GM12878 (cell line): ENCODE results near the gene SLC22A12.

ENCODE experiments used
- CBFB ChIP-seq: IDR thresholded peaks from 2 replicates; pipeline ENCODE4 v1.6.1; 2016; ENCODE audit warnings: antibody characterized with exemption, low read depth
- EZH2 ChIP-seq: IDR thresholded peaks from 2 replicates; pipeline ENCODE4 v1.6.1; 2012; ENCODE audit warnings: low read depth, mild to moderate bottlenecking, control low read depth, inconsistent platforms, low read length, borderline replicate concordance; ENCODE audit not compliant: control insufficient read depth
- TBL1XR1 ChIP-seq: IDR thresholded peaks from 2 replicates; pipeline ENCODE4 v1.6.1; 2012; ENCODE audit warnings: low read depth, low read length, improper control_type of control experiment
- ZBED1 ChIP-seq: IDR thresholded peaks from 2 replicates; pipeline ENCODE4 v1.6.1; 2016; ENCODE audit warnings: borderline replicate concordance
- TF ChIP-seq, protein P1 (sequence below): IDR thresholded peaks from 2 replicates; pipeline ENCODE4 v1.6.1; 2011; ENCODE audit warnings: low read depth, low read length, improper control_type of control experiment, borderline replicate concordance
- TF ChIP-seq, protein P2 (sequence below): IDR thresholded peaks from 2 replicates; pipeline ENCODE4 v1.6.1; 2012; ENCODE audit warnings: low read length, inconsistent platforms
- TF ChIP-seq, protein P3 (sequence below): IDR thresholded peaks from 2 replicates; pipeline ENCODE4 v1.6.1; 2012; ENCODE audit warnings: low read depth, low read length, improper control_type of control experiment
- TF ChIP-seq, protein P4 (sequence below): fragments of 450-650 bp; conservative IDR thresholded peaks from 2 replicates; pipeline ENCODE4 v1.6.1; 2017; ENCODE audit warnings: mild to moderate bottlenecking, moderate library complexity

DNA sequence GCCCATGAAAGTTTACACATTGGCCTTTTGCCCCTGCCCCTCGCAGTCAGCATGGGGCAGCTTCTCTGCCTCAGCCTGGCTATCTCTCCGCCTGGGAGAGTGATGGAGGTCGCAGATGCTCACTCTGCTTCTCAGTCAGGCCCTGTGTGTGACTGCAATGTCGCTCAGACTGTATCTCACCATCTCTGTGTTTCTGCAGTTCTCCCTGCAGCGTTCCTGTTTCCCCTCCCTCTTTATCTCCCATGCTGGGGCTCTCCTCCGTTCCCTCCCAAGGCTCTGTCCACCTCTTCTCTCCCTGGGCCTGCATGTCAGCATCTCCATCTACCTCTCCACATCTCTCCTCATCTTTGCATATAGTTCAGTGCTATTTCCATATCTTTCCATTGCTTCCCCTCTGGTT lies 38.1 kb downstream of the SLC22A12 start:
- TF ChIP-seq EZH2 (no peak), CBFB (no peak), ZBED1 (no peak), TBL1XR1 (no peak)
- TF ChIP-seq, protein P1, sequence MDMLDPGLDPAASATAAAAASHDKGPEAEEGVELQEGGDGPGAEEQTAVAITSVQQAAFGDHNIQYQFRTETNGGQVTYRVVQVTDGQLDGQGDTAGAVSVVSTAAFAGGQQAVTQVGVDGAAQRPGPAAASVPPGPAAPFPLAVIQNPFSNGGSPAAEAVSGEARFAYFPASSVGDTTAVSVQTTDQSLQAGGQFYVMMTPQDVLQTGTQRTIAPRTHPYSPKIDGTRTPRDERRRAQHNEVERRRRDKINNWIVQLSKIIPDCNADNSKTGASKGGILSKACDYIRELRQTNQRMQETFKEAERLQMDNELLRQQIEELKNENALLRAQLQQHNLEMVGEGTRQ, result no peak
- TF ChIP-seq, protein P2, sequence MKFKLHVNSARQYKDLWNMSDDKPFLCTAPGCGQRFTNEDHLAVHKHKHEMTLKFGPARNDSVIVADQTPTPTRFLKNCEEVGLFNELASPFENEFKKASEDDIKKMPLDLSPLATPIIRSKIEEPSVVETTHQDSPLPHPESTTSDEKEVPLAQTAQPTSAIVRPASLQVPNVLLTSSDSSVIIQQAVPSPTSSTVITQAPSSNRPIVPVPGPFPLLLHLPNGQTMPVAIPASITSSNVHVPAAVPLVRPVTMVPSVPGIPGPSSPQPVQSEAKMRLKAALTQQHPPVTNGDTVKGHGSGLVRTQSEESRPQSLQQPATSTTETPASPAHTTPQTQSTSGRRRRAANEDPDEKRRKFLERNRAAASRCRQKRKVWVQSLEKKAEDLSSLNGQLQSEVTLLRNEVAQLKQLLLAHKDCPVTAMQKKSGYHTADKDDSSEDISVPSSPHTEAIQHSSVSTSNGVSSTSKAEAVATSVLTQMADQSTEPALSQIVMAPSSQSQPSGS, result no peak
- TF ChIP-seq, protein P3, sequence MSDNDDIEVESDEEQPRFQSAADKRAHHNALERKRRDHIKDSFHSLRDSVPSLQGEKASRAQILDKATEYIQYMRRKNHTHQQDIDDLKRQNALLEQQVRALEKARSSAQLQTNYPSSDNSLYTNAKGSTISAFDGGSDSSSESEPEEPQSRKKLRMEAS, result no peak
- TF ChIP-seq, protein P4, sequence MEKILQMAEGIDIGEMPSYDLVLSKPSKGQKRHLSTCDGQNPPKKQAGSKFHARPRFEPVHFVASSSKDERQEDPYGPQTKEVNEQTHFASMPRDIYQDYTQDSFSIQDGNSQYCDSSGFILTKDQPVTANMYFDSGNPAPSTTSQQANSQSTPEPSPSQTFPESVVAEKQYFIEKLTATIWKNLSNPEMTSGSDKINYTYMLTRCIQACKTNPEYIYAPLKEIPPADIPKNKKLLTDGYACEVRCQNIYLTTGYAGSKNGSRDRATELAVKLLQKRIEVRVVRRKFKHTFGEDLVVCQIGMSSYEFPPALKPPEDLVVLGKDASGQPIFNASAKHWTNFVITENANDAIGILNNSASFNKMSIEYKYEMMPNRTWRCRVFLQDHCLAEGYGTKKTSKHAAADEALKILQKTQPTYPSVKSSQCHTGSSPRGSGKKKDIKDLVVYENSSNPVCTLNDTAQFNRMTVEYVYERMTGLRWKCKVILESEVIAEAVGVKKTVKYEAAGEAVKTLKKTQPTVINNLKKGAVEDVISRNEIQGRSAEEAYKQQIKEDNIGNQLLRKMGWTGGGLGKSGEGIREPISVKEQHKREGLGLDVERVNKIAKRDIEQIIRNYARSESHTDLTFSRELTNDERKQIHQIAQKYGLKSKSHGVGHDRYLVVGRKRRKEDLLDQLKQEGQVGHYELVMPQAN, result no peak
